Keratinocyte (primary cell): Measurements from ENCODE around the gene CMC1.

ENCODE experiments used
- EZH2 ChIP-seq: IDR thresholded peaks from one replicate; pipeline ENCODE4 v1.6.1; 2012; ENCODE audit warnings: inconsistent platforms, mild to moderate bottlenecking, low read length, moderate library complexity
- TF ChIP-seq, protein P1 (sequence below), 3 experiments: IDR thresholded peaks in 1 of 3; conservative IDR thresholded peaks in 1 of 3; optimal IDR thresholded peaks in 1 of 3; 2 replicates in 2 of 3; 3 replicates in 1 of 3; pipeline versions ENCODE3 to v1.5.1; 2011; ENCODE audit warnings: low read length in 3 of 3, mild to moderate bottlenecking in 3 of 3, moderate library complexity in 2 of 3, control low read depth in 1 of 3, inconsistent platforms in 1 of 3; ENCODE audit not compliant: insufficient read depth in 2 of 3; ENCODE audit errors: extremely low read depth in 1 of 3

GRCh38 chr3:28224430-28224829, 17.0 kb upstream of the CMC1 start:
- TF ChIP-seq, protein P1, sequence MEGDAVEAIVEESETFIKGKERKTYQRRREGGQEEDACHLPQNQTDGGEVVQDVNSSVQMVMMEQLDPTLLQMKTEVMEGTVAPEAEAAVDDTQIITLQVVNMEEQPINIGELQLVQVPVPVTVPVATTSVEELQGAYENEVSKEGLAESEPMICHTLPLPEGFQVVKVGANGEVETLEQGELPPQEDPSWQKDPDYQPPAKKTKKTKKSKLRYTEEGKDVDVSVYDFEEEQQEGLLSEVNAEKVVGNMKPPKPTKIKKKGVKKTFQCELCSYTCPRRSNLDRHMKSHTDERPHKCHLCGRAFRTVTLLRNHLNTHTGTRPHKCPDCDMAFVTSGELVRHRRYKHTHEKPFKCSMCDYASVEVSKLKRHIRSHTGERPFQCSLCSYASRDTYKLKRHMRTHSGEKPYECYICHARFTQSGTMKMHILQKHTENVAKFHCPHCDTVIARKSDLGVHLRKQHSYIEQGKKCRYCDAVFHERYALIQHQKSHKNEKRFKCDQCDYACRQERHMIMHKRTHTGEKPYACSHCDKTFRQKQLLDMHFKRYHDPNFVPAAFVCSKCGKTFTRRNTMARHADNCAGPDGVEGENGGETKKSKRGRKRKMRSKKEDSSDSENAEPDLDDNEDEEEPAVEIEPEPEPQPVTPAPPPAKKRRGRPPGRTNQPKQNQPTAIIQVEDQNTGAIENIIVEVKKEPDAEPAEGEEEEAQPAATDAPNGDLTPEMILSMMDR (optimal IDR thresholded peaks at IDR 0.05 in 1 of 3, IDR thresholded peaks at IDR 0.05 in 1 of 3, conservative IDR thresholded peaks at IDR 0.05 in 1 of 3; ENCODE audit: extremely low read depth in 1 of 3, insufficient read depth in 2 of 3, low read length in 3 of 3) = no peak
- TF ChIP-seq EZH2 = no peak
